Fibroblast of skin of back (primary cell): Measurements from ENCODE around the gene ZP2. TPM values are rescaled to one million over a fixed set of nuclear protein-coding genes. Genes with fewer than 3 reads are reported as not detected.
"Not testable (repeated sequence)": the region's sequence is repeated elsewhere in the genome, so short reads cannot be mapped to it uniquely, and the experiment has no call there.

Experiments used
- DNase-seq: peaks from one replicate; pipeline ENCODE4 v3.0.0-alpha.2; 2013
- polyA plus RNA-seq, 2 experiments: library from polyadenylated mRNA; unstranded; fragments of 120-200 nt; gene quantifications; one replicate each; pipeline ENCODE4 v1.2.1, GENCODE V29; 2013; ENCODE audit not compliant: insufficient read length in 2 of 2

Gene ZP2
- not detected for polyA plus RNA-seq (2013, experiment 1 of 2; ENCODE audit: insufficient read length)
- not detected for polyA plus RNA-seq (2013, experiment 2 of 2; ENCODE audit: insufficient read length)

DNA sequence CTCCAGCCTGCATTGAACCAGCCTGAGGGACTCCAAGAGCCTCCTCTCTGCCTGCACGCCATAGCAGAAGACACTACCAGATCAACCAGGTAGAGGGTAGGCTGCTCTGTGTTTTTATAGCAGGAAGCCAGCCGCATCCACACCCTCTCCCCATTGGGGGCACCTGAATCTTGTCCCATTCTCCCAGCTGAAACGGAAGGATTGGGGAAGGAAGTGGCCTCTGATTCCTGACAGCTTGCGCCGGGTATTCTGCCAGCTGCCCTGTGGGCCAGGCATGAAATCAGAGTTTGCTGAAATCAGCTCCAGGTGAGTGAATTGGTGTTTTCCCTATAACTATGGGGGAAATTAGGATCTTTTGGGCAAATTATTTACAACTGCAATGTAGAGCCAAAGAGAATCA, at the start of gene ZP2:
TSS of gene ZP2 (minus strand) at position 89 of the 400 bp plus-strand sequence. CDS start at position 62, 27 bp downstream.
- DNase-seq: no peak

DNA sequence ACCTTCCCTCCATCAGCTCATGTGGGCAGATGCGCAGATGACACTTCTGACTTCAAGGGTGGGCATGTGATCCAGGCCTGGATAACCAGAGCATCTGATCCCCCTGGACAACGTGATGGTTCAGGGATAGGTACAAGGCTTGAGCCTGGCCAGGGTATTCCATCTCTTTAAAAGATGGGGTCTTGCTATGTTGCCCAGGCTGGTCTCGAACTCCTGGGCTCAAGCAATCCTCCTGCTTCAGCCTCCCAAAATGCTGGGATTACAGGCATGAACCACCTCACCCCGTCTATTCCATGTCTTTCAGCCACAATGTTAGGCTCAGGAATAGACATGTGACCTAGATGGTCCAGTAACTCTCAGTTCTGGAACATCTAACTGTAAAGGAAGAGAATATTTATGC, 45.9 kb upstream of the ZP2 start:
- DNase-seq: no peak

DNA sequence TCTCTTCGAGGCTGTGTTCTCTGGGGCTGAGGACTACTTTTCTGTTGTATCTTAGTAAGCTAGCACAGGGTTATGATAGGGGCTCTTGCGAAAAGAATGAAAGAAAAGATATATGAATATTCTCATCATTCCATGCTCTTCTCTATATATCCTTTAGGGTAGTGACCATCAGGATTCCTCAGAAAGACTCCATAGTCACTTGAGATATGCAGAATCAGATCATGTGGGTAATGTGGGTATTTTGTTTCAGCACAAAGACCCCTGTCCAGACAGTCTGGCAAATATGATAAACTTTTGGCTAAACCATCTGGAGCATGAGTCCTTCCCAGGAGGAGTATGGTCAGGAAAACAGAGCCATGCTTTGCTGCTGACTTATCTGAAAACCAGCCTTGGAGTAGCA, 45.3 kb upstream of the ZP2 start:
- no peak for DNase-seq

DNA sequence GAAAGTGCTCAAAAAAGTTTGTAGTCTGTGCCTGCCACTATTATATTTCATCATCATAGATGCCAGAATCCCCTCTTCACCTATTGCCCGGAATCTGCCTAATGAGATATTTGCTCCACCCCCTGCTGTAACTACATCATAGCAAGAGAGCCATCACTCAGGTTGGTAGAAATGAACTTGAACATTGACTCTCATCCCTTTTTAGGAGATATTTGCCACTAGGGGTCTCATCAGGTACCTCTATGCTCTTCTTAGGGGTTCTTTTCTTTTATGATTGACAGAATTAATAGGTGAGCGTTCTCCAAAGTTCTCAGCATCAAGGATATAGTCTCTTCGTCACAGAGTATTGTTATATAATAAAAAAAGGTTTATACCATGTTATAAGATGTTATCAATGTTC, 42.1 kb upstream of the ZP2 start:
- DNase-seq: no peak

- DNase-seq: no peak
These were observed 38.9 kb upstream of the ZP2 start for GRCh38 chr16:21250072-21250923.

- not testable (repeated sequence) for DNase-seq
These were observed 36.8 kb upstream of the ZP2 start for GRCh38 chr16:21248179-21248578.

DNA sequence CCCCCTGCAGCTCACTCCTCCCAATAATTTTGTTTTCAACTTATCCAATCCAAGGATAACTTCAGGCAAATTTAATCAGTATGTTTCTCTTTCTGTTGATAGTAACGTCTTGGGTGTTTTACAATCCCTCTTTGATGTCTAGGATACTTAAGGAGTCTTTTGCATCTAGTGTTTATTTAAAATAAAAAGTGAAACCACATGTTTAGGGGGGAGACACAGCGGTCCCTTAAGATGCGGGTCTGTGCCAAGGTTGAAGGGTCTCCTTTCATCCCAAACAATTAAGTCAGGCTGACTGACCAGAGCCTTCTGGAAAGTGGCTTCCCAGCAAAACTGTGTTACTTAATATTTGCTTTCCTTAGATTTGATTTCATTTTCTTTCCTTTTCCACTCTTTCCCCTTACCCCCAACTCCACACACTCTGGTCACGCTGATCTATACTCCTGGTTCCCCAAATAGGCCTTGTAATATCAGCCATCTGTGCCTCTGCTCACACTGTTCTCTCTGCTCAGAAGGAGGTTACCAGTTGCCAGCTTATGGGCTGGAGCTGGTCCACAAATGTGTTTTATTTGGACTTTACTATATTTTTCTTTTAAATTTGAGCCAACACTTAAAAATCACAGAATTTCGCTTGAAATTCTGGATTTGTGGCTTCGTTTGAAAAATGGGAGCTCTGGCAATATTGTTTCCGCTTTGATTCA, 33.3 kb upstream of the ZP2 start:
- DNase-seq: no peak

DNA sequence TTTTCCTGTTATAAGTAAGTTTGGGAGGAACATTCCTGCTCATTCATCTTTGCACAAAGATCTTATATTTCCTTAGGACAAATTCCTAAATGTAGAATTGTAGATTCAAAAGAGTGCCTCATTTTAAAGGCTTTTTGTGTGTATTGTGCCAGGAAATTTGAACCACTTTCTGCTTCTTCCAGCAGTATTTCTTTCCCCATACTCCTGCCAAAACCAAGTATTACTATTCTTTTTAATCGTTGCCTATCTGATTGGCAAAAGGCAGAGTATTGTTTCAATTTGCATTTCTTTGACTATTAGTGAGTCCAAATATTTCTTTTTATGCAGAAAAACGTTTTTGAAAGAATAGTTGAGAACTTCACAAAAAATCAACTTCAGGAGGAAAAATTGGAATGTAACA, 31.4 kb upstream of the ZP2 start:
- DNase-seq: no peak

- no peak for DNase-seq
These were observed 28.3 kb upstream of the ZP2 start for GRCh38 chr16:21239646-21240045.

DNA sequence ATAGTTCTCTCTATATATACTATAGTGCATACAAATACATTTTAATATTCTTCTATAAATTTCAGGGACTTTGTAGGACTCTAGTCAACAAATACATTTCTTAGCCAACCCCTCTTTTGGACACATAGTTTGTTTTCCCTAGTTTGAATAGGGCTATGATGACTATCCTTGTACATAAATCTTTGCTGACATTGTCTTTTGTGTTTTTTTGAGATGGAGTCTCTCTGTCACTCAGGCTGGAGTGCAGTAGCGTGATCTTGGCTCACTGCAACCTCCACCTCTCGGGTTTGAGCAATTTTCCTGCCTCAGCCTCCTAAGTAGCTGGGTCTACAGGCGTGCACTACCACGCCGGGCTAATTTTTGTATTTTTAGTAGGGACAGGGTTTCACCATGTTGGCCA, 25.5 kb upstream of the ZP2 start:
- DNase-seq: no peak

DNA sequence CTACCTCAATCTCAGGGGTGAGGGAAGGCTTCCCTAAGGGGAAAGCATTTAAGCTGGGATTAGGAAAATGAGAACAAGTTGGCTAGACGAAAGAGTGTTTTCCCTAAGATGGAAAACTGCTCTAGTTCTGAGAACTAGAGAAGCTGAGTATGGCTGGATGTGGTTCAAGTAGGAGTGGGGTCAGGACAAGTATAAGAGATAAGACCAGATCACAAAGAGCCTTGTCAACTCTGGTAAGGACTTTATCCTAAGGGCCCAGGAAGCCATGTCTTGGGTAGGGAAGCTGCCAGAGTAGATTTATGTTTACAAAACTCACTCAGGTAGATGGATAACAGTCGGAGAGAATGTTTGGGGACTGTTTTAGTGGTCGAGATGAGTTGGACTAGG, 23.8 kb upstream of the ZP2 start:
- no peak for DNase-seq

GRCh38 chr16:21233521-21234150, 22.3 kb upstream of the ZP2 start, which contains the start of gene ANKS4B:
Gene ANKS4B, plus strand, starts transcription at chr16:21233699. Its CDS starts 39 bp downstream, at chr16:21233738.
- DNase-seq: no peak

GRCh38 chr16:21233045-21233520, 21.7 kb upstream of the ZP2 start:
- no peak for DNase-seq

GRCh38 chr16:21228361-21228872, 17.0 kb upstream of the ZP2 start:
- DNase-seq: no peak

- DNase-seq: no peak
These were observed 16.5 kb upstream of the ZP2 start for GRCh38 chr16:21227866-21228265.

DNA sequence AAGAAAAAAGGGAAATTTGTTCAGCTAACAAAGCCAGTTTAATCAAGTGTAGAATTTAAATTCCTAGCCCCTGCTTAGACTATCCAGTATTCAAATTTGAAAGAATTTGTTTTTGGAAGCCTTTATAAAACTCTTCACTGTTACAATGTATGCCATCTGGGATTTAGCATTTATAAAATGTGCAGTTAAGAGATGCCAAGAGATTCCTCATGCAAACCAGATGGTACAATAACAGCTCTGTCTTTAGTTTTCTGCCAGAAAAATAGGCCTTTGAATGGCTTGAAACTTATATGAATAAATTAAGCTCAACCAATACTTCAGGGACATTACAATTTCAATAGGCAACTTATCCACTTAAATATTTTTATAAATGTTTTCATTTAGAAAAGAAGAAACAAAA, 15.4 kb upstream of the ZP2 start:
- no peak for DNase-seq

GRCh38 chr16:21224800-21225199, 13.4 kb upstream of the ZP2 start:
- DNase-seq: no peak

GRCh38 chr16:21223787-21224186, 12.4 kb upstream of the ZP2 start:
- DNase-seq: no peak

DNA sequence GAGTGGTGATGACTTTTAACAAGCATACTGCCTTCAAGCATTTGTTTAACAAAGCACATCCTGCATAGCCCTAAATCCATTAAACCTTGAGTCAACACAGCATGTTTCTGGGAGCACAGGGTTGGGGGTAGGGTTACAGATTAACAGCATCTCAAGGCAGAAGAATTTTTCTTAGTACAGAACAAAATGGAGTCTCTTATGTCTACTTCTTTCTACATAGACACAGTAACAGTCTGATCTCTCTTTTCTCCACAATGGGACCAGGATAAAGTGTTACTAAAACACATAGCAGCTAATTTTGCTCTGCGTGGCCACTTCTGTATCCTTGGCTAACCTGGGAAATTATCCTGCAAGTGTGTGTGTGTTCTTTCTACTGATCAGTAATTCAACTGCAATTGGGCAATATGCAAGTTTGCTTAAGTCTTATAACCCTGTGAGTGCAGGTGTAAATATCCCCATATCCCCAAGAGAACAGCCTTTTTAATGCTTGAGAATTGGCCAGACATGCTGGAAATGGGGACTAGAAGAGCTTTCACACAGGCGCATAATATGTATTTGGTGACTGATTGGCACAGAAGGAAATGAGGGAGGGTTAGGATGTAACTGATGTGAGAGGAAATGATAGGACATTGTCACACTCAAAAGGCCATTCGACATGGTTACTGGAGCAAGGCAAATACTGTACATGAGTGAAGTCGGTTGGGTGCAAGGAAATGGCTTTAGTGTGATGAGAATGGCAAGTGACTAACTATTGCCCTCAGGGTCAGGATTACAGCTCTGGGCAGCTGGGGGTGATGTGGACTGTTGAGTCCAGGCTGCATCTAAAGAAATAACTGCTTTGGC, 11.3 kb upstream of the ZP2 start:
- DNase-seq: no peak

GRCh38 chr16:21219551-21219950, 8.2 kb upstream of the ZP2 start:
- no peak for DNase-seq

DNA sequence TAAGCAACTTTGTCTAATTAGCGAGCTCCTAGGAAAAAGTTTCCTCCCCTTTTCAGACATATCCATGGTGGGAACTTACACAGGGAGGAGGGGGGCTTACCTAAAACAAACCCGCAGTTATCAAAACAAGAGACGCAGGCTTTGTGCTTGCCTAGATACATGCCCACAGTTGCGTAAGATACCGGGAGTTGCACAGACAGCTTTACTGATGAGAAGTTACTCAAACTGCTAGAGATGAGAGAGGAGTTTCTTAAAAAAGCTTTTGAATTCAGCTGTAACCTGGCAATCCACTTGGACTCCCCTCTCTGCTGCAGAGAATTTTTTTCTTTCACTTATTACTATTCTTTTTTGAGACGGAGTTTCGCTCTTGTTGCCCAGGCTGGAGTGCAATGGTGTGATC, 6.8 kb upstream of the ZP2 start:
- no peak for DNase-seq

- DNase-seq: no peak
These were observed 5.7 kb upstream of the ZP2 start for GRCh38 chr16:21217121-21217520.
